Measurements from ENCODE around the gene SLC28A3.

DNA sequence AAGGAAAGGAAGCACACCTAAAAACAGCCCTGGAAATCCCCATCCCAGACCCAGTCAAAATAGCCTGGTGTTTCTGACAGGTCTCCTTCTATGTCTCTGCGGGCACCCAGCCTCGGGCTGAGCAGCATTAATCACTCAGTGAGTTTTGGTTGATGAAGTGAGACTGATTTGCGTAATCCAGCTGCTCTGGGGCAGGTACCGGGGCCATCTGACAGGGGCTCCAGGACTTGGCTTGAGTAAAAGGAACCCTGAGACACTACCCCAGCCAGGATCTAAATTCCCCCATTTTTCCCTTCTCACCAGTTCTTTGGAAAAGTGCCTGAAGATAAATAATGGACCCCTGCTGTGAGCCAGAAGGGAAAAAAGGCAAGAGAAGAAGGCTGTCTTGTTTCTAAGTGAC is 596 bp downstream of the SLC28A3 start:
- TF ChIP-seq, protein P1, sequence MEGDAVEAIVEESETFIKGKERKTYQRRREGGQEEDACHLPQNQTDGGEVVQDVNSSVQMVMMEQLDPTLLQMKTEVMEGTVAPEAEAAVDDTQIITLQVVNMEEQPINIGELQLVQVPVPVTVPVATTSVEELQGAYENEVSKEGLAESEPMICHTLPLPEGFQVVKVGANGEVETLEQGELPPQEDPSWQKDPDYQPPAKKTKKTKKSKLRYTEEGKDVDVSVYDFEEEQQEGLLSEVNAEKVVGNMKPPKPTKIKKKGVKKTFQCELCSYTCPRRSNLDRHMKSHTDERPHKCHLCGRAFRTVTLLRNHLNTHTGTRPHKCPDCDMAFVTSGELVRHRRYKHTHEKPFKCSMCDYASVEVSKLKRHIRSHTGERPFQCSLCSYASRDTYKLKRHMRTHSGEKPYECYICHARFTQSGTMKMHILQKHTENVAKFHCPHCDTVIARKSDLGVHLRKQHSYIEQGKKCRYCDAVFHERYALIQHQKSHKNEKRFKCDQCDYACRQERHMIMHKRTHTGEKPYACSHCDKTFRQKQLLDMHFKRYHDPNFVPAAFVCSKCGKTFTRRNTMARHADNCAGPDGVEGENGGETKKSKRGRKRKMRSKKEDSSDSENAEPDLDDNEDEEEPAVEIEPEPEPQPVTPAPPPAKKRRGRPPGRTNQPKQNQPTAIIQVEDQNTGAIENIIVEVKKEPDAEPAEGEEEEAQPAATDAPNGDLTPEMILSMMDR (IDR thresholded peaks at IDR 0.05), result no peak
- TF ChIP-seq POLR2AphosphoS5 (IDR thresholded peaks at IDR 0.05), result no peak
